HG02798 (cell line): Measurements from ENCODE around the gene PHKB.
"Not testable (repeated sequence)": the region's sequence is repeated elsewhere in the genome, so short reads cannot be mapped to it uniquely, and the experiment has no call there.

ENCODE experiments used
- ATAC-seq: cut with Tn5 transposase; IDR thresholded peaks from one replicate; pipeline ENCODE4 v1.9.1; 2021; ENCODE audit warnings: mild to moderate bottlenecking; ENCODE audit not compliant: unreplicated experiment, poor library complexity

Gene PHKB

DNA sequence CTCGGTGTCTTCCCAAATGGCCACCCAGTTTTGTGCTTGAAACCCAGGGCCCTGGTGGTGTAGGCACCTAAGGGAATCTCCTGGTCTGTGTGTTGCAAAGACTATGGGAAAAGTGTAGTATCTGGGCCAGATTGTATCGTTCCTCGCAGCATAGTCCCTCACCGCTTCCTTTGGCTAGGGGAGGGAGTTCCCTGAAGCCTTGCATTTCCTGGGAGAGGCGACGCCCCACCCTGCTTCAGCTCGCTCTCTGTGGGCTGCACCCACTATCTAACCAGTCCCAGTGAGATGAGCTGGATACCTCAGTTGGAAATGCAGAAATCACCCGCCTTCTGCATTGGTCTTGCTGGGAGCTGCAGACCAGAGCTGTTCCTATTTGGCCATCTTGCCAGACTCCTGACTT is 93.5 kb downstream of the PHKB start:
- ATAC-seq = not testable (repeated sequence)

DNA sequence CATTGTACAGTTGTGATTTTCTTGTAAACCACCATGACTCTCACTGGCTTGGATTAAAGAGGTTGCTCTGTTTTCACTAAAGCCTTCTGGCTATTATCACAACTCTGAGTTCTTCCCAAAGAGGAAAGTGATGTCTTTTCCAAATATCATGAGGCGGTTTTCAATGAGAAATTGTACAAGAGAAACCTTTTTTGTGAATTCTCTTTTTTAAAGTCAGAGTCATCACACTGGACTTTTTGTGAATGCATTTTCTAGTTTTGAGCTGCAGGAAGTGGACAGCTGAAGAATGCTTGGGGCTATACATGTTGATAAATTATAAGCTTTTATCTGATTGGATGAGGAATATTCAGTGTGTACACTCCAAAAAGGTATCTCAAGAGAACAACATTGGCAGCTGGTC is 100.2 kb downstream of the PHKB start:
- ATAC-seq = no peak

DNA sequence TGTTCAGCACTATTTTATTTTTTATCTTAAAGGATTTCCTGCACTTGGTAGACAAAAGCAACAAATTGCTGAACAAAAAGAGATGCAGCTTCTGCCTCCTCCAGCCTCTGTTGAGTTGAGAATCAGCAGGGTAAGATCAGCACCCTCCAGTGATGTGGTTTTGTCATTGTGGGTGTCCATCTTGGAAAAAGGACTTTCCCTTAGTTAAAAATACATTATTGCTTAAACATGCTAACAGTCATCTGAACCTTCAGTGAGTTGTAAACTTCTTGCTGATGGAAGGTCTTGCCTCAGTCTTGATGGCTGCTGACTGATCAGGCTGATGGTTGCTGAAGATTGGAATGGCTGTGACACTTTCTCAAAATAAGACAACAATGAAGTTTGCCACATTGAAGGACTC is 101.2 kb downstream of the PHKB start:
- no peak for ATAC-seq

DNA sequence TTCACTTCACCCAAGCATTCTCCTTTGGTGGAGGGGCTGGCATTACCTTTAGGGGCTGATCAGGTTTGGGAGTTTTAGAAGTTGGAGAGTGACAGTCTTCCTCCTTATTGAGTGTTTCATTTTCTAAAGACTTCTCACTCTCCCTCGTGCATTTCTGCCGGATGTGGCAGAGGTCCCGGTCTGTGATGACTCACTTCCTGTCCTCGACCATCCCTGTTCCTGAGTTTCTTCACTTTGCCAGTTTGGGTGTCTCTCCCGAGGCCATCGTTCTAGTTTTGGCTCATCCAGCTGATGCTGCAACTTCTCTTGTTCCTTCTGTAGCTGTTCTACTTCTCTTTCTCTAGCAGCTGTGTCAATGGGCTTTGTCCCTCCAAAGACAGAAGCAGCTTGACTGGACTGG is 104.3 kb downstream of the PHKB start:
- no peak for ATAC-seq

DNA sequence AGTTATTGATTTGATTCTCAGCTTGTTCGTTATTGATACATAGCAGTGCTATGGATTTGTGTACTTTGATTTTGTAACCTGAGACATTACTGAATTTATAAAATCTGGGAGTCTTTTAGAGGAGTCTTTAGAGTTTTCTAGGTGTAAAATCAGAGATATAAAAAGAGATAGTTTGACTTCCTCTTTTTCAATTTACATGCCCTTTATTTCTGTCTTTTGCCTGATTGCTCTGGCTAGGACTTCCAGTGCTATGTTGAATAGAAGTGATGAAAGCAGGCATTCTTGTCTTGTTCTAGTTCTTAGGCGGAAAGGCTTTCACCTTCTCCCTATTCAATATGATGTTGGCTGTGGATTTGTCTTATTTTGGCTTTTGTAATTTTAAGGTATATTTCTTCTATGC is 106.2 kb downstream of the PHKB start:
- ATAC-seq = no peak

DNA sequence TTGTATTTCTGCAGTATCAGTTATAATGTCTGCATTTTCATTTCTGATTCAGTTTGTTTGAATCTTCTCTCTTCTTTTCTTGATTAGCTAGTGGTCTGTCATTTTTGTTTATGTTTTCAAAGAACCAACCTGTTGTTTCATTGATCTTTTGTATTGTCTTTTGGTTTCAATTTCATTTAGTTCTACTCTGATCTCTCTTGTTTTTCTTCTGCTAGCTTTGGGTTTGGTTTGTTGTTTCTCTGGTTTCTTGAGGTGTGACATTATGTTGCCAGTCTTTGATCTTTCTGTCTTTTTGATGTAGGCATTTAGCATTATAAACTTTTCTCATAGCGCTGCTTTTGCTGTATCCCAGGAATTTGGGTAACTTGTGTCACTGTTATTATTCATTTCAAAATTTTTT is 107.2 kb downstream of the PHKB start:
- ATAC-seq = no peak

DNA sequence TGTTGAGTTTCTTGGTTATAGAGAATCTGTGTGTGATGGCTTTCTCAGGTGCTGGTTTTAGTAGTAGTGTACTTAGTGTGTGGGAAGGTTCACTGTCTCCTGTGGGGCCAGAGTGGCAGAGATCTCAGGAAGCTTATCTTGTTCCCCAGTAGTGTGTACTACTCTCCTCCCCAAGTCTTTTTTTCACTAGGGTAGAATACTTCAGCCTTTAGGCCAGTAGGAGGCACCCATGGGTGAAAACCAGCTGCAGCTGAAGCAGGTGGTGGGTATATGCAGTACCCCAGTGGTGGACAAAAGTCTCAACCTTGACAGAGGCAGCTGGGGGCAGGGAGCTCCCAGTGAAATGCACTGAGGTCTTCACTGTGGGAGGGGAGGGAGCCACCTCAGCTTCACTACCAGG is 109.9 kb downstream of the PHKB start:
- ATAC-seq = no peak

DNA sequence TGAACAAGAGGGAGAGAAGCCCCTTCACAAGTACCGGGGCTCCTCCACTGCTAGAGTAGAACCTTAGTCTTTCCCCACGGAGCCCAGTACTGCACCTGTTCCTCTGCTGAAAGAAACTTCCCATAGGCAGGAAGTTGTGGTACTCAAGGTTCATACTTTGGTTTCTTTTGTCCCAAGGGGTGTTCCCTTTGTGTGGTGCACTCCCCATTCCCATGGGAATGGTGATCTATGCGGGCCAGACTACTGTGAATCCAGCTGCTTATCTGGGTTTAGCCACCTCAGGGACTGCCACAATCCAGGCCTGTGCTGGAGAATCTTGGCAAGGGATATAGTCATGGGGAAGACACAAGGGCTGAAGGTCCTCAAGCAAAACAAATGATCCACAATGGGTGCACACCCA is 110.6 kb downstream of the PHKB start:
- no peak for ATAC-seq

DNA sequence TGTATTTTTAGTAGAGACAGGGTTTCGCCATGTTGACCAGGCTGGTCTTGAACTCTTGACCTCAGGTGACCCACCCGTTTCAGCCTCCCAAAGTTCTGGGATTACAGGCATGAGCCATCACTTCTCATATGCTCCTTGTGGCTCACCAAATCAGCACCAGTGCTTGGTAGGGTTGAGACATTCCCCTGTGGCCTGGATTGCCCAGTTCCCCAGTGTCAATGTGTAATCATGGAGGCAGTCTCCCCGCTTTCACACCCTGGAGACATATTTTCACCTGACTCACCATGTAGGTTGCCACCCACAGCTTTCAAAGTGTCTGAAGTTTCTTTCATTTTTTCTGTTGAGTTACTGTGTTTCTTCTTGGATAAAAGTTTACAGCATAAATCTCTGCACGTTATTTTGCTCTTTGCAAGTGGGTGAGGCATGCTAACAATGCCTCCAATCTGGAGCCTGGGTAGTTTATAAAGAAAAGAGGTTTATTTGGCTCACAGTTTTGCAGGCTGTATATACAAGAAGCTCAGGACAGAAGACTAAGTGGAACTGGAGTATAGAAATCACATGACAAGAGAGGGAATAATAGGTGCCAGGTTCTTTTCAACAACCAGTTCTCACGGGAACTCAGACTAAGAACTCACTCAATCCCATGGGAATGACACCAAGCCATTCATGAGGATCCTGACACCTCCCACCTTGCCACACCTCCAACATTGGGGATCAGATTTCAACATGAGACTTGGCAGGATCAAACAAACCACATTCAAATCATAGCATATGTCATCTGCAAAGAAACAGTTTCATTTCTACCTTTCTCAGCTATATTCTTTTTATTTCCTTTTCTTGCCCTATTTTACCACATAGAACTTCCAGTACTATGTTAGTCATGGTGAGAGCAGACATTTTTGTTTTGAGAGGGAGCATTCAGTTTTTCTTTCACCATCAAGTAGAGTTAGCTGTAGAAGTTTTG is 113.2 kb downstream of the PHKB start:
- ATAC-seq = no peak

DNA sequence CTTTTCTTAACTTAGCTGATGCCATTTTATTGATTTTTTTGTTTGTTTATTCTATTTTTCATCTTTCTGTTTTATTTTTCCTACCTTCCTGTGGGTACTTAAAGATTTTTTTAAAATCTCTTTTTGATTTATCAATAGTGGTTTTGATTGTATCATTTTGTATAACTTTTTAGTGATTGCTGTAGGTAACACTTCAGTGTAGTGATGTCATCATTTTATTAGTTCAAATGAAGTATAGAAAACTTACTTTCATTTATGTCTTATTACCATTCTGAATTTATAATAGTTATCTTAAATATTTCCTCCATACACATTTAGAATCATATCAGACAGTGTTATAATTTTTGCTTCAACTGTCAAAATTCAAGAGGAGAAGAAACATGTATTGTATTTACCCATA is 115.9 kb downstream of the PHKB start:
- ATAC-seq = no peak

DNA sequence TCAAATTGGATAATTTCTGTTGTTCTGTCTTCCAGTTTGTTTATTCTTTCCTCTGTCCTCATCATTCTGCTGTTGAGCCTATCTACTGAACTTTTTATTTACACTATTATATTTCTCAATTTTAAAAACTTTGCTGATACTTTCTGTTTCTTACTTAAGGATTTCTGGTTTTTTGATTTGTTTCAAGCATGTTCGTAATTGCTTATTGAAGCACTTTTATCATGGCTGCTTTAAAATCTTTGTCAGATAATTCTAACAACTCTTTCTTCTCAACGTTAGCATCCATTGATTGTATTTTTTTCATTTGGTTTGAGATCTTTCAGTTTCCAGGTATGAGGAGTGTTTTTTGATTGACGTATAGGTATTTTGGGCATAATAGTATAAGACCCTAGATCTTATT is 116.9 kb downstream of the PHKB start:
- ATAC-seq = no peak

DNA sequence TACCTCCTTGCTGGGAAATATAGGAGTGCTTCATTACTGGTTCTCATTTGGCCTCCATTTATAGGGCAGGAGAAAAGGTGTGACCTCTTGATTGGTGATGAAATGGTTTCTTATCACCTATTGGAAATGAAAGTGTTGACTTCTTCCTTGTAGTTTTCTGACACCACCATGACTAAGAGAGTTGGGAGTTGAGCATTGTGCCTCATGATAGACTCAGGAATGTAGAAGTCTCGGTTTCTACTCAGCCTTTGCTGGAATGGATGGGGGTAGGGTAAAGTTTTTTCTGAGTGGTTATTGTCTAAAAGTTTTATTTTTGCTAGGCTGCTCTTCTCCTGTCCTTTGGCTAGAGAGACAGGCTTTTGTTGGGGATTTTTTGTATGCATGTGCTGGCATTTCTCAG is 117.4 kb downstream of the PHKB start:
- no peak for ATAC-seq

DNA sequence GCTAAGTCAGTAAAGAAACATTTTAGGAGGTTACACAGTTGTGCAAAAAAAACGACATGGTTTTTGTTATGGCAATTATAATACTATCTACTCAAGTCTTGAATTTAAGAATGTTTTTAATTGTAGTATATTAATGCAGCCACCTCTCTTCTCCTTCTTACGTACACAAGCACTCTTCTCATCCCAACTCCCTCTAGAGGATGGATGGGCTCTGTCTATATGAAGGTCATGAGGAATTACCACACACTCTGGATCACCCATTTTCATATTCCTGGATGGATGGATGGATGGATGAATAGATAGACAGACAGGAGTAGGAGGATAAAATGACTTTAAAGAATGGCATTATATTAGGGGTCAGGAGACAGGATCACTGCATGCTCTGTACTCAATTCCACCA is 120.0 kb downstream of the PHKB start:
- ATAC-seq = no peak

DNA sequence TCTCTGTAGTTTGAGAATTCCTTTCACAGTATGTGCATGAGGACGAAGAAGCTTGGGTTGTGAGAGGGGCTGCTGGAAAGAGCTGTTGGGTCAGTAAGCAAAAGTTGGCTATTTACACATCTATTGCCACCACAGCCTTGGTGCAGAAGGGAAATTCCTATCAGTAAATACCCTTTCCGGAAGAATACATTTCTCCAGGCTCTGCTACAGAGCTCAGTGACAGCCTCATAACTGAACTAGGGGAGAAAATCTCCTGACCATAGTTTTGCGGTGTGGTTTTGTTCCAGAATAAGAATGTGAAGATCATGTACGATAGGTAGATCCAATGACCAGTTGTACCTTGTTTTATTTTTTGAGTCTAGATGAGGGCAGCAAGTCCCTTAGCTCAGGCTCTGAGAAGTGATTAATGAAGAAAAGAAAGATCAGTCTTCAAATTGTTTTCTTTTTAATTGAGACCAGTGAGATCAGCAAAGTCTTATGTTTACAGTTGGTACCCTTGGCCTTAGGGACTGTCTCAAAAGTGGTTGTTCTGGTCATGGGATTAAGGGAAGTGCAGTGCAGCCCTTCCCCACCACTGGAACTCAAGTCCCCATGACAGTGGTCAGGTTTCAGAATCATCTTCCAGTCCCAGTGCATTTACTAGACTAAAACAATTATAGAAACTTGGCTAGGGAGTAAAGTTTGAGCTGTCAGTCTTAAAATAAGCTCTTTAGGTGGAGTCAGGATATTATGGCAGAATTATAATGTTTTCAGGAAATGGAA is 123.5 kb downstream of the PHKB start:
- no peak for ATAC-seq

DNA sequence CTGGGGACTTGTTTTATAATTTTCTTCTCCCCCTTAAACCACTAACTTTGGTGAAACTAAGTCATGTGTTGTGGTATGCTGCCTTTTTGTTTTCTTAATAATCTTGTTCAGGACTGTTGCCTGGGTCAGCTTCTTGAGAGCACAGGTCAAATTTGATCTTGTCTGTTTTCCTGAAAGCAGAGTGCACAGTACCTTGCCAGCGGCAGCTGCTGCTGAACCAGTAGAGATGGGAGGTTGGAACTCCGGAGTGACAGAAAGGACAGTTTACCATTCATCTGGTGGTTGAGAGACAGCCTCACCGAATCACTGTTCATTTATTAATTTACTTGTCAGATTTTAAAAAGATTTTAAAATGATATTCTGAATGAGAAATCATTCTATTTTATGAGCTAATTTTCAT is 125.0 kb downstream of the PHKB start:
- no peak for ATAC-seq

DNA sequence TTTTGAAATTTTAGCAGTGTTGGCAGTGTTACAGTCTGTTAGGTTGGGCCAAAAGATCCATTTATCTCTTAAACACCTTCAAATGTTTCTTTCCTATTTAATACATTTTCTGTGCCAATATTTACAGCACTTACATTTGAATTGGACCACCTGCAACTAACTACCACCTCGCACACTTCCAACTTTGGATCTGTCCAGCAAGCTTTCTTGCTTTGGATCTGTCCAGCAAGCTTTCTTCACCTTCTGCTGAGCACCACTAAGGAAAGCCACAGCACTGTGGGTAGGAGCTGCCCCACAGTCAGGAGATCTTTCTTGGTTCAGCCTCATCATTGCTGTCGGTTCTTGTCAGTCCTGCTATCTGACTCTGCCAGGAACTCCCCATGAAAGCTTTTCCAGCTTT is 129.3 kb downstream of the PHKB start:
- no peak for ATAC-seq

DNA sequence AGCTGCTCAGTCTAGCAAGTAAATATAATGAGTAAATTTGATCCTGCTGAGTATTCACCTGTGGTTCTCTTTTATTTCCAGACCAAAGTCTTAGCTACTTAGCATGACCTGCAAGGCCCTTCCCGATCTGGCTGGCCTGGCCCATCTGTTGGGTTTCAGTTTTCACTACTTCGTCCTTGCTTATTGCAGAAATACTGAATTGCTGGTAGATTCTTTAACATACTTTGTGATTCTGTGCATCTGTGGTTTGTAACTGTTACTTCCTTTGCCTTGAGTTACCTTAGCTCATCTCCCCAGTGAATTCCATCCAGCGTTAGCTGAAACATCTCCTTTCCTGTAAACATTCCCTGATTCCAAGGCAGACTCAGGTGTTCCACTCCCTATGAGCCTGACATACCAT is 131.1 kb downstream of the PHKB start:
- ATAC-seq = no peak

DNA sequence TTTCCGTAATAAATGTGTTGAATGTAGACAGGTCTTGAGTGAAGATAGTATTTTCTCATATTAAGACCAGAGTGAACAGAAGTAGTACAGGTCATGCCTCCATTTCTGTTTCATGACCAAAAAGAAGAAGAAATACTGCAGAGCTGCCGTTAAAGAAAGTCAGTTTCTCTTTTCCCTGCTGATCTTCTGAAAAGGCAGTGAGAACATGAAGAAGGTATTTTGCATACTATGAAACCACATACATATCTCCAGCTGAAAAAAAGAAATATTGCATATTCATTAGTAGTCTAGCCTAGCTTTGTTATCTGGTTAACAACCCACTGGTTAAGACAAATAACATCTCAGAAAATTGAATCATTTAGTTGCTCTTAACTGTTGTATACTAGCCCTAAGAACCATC is 138.4 kb downstream of the PHKB start:
- peak; percentile 85 for ATAC-seq

DNA sequence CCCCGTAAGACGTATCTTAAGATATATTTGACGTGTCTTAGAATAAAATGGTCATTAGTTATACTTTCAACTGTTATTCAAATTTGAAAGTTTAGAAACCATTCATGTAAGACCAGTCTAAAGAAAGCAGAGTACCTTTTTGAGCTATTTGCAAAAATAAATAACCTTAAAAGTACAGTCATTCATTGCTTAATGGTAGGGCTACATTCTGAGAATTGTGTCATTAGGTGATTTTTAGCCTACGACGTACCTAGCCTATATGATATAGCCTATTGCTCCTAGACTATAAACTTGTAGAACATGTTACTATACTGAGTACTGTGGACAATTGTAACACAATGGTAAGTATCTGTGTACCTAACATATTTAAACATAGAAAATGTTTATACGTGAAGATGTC is 139.2 kb downstream of the PHKB start:
- ATAC-seq = no peak

DNA sequence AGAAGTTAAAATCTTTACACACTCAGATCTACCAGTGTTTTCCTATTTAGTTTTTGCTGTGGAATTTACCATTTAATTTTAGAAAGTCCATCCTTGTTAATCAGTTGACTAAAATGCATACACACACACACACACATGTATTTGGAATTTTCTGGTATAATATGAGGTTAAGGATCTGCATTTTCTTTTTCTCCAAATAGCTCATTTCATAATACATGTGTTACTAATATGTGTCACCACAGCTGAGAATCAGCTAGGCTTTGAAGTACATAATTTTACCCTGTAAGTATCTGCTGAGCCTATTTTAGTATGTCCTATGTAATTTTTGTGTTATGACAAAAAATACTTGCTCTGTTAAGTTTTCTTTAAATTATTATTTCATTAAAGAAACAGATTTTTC is 143.2 kb downstream of the PHKB start:
- ATAC-seq = no peak

DNA sequence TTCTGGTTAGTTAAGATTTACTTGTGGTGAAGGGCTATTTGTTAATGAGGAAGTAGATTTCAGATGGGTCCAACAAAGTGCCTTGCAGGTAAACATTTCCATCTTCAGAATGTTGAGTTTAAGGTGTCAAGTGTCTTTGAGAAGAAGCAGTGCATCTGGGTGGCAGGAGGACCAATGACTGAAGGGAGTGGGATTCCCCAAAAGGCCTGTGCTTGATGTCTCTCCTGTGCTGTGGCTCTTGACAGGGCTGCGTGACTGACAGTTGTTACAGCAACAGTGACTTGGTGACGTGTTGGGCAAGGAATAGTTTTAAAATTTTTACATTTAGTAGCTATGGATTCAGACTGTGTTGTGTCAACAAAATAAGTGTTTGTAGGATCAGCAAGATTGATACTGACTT is 149.9 kb downstream of the PHKB start:
- no peak for ATAC-seq
